ENCODE measurements around the gene RPS15. TPM values are rescaled to one million over a fixed set of nuclear protein-coding genes. Genes with fewer than 3 reads are reported as not detected.

The RPS15 gene
- total RNA-seq, 6 experiments from 2014 or later, result 1,047 to 1,358 (median 1,277) TPM

DNA sequence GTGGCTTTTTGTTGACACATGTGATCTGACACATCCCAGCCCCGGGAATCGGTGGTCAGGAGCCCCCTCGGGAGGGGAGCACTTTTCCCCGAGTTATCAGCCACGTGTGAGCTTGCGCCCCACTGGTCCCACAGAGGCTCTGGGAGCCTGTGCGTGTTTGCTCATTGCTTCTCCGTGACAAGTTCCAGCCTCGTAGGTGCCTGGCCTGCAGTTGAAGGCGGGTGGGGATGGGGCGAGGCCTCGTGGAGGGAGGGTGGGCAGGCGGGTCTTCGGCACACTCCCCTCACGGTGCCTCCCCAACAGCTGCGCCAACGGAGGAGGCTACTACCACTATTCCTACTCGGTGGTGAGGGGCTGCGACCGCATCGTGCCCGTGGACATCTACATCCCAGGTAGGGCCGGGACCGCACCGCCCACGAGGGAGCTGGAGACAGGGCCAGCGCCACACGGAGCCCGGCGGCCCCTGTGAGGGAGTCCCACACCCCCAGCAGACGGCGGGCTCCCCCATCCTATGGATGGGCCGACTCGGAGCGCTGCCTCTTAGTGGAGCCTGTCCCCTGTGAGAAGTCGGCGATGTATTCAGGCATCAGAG is 45.2 kb upstream of the RPS15 start:
- H3K4me3 Mint-ChIP-seq, result no peak overlapping the region
- no peak for TF ChIP-seq CTCF (IDR thresholded peaks at IDR 0.05)
- peaks cover 21% of the 10 kb centered on the region for H3K36me3 Mint-ChIP-seq (ENCODE audit: low read depth)
- no peaks in the 10 kb centered on the region for H3K4me1 Mint-ChIP-seq (ENCODE audit: low read depth)
- H3K27ac Mint-ChIP-seq, result no peak overlapping the region
- H3K27me3 Mint-ChIP-seq (ENCODE audit: insufficient read depth), result 0 out of 2 replicates have a peak, but pooled peaks cover 1% of the 10 kb centered on the region
- no peaks in the 10 kb centered on the region for H3K9me3 Mint-ChIP-seq
- no peak for DNase-seq

DNA sequence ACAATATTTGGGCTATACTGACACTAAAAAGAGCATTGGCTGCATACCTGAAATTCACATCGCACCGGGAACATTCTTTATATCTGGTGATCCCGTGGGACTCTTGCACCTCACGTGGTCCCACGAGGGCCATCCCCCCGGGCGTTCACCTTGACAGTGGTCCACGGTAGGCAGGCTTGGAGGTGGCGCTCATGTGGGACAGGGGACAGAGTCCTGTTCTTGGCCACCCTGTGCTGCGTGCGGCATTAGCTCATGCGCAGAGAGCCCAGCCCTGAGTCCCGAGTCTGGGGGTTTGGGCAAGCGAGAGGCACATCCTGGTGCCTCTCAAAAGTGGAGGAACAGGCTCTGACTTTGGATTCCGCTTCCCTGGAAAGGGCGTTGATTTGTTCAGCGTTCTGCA is 44.4 kb upstream of the RPS15 start:
- no peak for DNase-seq
- Mint-ChIP-seq H3K9me3 (no peaks in the 10 kb centered on the region), H3K4me3 (no peak overlapping the region), H3K36me3 (ENCODE audit: low read depth) (peaks cover 19% of the 10 kb centered on the region), H3K27me3 (ENCODE audit: insufficient read depth) (0 out of 2 replicates have a peak, but pooled peaks cover 1% of the 10 kb centered on the region), H3K4me1 (ENCODE audit: low read depth) (no peaks in the 10 kb centered on the region), H3K27ac (no peak overlapping the region)
- no peak for TF ChIP-seq CTCF (IDR thresholded peaks at IDR 0.05)

GRCh38 chr19:1394252-1395193 is 43.7 kb upstream of the RPS15 start:
- TF ChIP-seq CTCF (IDR thresholded peaks at IDR 0.05), result no peak
- Mint-ChIP-seq H3K27ac (no peak overlapping the region), H3K4me1 (ENCODE audit: low read depth) (no peaks in the 10 kb centered on the region), H3K36me3 (ENCODE audit: low read depth) (peaks cover 12% of the 10 kb centered on the region; the same call in 1 of the 2 replicates), H3K4me3 (no peak overlapping the region), H3K9me3 (no peaks in the 10 kb centered on the region), H3K27me3 (ENCODE audit: insufficient read depth) (0 out of 2 replicates have a peak, but pooled peaks cover 1% of the 10 kb centered on the region)
- DNase-seq, result no peak

DNA sequence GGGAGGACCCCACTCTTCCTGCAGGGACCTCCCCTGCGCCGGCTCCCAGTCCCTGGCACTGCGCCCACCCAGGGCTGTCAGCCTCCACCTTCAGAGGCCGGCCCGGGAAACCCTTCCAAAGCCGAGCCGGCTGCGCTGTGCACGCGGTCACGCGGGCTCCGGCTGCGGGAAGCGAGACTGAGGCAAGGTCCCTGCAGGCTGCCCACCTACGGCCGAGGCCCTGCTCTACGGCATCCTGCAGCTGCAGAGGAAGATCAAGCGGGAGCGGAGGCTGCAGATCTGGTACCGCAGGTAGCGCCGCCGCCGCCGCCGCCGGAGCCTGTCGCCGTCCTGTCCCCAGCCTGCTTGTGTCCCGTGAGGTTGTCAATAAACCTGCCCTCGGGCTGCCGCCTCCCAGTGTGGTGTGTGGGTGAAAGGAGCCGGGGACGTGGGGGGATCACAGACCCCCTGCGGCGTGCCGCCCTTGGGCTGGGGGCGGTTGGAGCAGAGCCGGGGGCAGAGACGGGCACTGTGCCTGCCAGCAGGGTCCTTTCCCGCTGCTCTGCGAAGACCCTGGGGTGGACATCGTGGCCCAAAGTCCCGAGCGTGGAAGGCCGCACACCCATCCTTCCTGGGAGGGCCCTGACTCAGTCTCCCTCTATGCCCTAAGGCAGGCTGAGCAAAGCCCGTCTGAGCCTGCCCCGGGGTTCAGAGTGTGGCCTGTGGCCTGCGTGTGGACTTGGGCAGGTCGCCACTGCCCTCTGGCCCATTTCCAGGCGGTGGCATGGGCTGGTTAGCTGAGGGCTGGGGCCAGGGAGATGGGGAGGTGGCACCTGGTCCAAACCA is 42.8 kb upstream of the RPS15 start:
- Mint-ChIP-seq H3K27ac (no peak overlapping the region), H3K4me3 (no peak overlapping the region), H3K36me3 (ENCODE audit: low read depth) (peaks cover 11% of the 10 kb centered on the region; the same call in 1 of the 2 replicates), H3K4me1 (ENCODE audit: low read depth) (peaks cover 4% of the 10 kb centered on the region; the same call in 1 of the 2 replicates), H3K27me3 (ENCODE audit: insufficient read depth) (0 out of 2 replicates have a peak, but pooled peaks cover 1% of the 10 kb centered on the region), H3K9me3 (no peaks in the 10 kb centered on the region)
- TF ChIP-seq CTCF (IDR thresholded peaks at IDR 0.05), result no peak
- DNase-seq, result no peak
